A673 (cell line): ENCODE measurements around the gene PHTF2.

Experiments
- CTCF ChIP-seq: fragments of 300-800, 200-600 bp; sonication (generic); conservative IDR thresholded peaks from 2 replicates; pipeline ENCODE4 v1.5.1; 2017; ENCODE audit warnings: low read depth, mild to moderate bottlenecking, antibody characterized with exemption, low read length, moderate library complexity, mixed read lengths
- EZH2 ChIP-seq: fragments of 200-600 bp; sonication (generic); IDR thresholded peaks from 2 replicates; pipeline ENCODE4 v1.6.1; 2017; ENCODE audit warnings: borderline replicate concordance, low read depth, mild to moderate bottlenecking, mixed read lengths, antibody characterized with exemption, low read length; ENCODE audit not compliant: poor library complexity, severe bottlenecking

- no peak for TF ChIP-seq CTCF
- TF ChIP-seq EZH2: no peak
Observed at GRCh38 chr7:77881871-77882270, 83.3 kb downstream of the PHTF2 start.
